Prostate gland (tissue), 2 donors: ENCODE data around the gene PCDH9. TPM values are rescaled to one million over a fixed set of nuclear protein-coding genes. Genes with fewer than 3 reads are reported as not detected.

Experiments
- DNase-seq: peaks from one replicate; pipeline ENCODE4 v3.0.0-alpha.2; 2019; ENCODE audit warnings: low spot score
- H3K27ac ChIP-seq, 2 donors: fragments of 200-600 bp; sonication (generic); 2 replicates each; pipeline ENCODE4 v1.5.1; 2017 to 2019
- H3K27me3 ChIP-seq: fragments of 200-600 bp; sonication (generic); replicated peaks from 2 replicates; pipeline ENCODE4 v1.5.1; 2019; ENCODE audit not compliant: insufficient read depth
- H3K36me3 ChIP-seq, 2 donors: fragments of 200-600 bp; sonication (generic); 1 replicate in 1 of 2; 2 replicates in 1 of 2; pipeline versions ENCODE4 v1.5.1 to v1.8.1; 2017 to 2019
- H3K4me1 ChIP-seq: fragments of 200-600 bp; sonication (generic); replicated peaks from 2 replicates; pipeline ENCODE4 v1.5.1; 2019
- H3K4me3 ChIP-seq, 2 donors: fragments of 200-600 bp; sonication (generic); 2 replicates each; pipeline ENCODE4 v1.5.1; 2017 to 2019
- H3K9me3 ChIP-seq: fragments of 200-600 bp; sonication (generic); 2 replicates; pipeline ENCODE4 v1.5.1; 2017
- CTCF ChIP-seq, 4 experiments: fragments of 200-600 bp in 2 of 4; fragments of 450-650 bp in 2 of 4; sonication (generic) in 2 of 4; IDR thresholded peaks; 1 replicate in 3 of 4; 2 replicates in 1 of 4; pipeline ENCODE4 v1.5.1; 2016 to 2019; ENCODE audit warnings: antibody characterized with exemption in 4 of 4, mild to moderate bottlenecking in 2 of 4, moderate library complexity in 2 of 4
- POLR2A ChIP-seq: fragments of 450-650 bp; IDR thresholded peaks from one replicate; pipeline ENCODE4 v1.6.1; 2016; ENCODE audit warnings: antibody characterized with exemption, mild to moderate bottlenecking
- POLR2AphosphoS5 ChIP-seq: sonication (generic); formaldehyde crosslinking; IDR thresholded peaks from one replicate; pipeline ENCODE4 v1.6.1; 2017; ENCODE audit warnings: antibody characterized with exemption
- WGBS: methylation state at CpG from one replicate; pipeline ENCODE4 v1.1.5; 2018; 5-methylcytosine and 5-hydroxymethylcytosine counted together
- intact Hi-C: fragments of 100-400 bp; cut with DNase I; formaldehyde crosslinking; loops from one replicate; pipeline ENCODE4 v1.14.2; 2022
- total RNA-seq, 2 donors: library from RNA; depleted of rRNA; stranded (reverse); fragments of >200 nt; gene quantifications; one replicate each; pipeline ENCODE4 v1.1.0, GENCODE V29; 2016

Gene PCDH9
- total RNA-seq, 2 donors from 2014 or later: 1.8 to 5.5 TPM

GRCh38 chr13:66482836-66483235 is 747.3 kb downstream of the PCDH9 start:
- DNase-seq: no peak
- Histone ChIP-seq H3K4me1 (no peaks in the 10 kb centered on the region), H3K36me3 (no peaks in the 10 kb centered on the region), H3K4me3 (no peak overlapping the region), H3K27ac (no peak overlapping the region), H3K9me3 (no peaks in the 10 kb centered on the region), H3K27me3 (no peaks in the 10 kb centered on the region)
- TF ChIP-seq POLR2A (no peak), POLR2AphosphoS5 (no peak), CTCF (IDR thresholded peaks at IDR 0.05) (no peak)
- intact Hi-C loops: no loop called here
- WGBS: 88% methylated on average over 4 of the region's 4 CpGs

DNA sequence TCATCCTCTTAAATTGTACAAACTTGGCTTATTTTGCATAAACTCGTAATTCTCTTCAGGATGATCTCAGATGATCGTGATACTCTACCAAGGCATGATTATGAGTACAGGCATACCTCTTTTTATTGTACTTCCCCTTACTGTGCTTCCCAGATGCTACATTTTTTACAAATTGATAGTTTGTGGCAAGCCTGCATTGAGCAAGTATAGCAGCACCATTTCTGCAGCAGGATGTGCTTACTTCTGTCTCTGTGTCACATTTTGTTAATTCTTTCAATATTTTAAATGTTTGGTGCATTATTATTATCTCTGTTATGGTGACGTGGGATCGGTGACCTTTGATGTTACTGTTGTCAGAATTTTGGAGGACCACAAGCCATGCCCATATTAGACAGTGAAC is 752.3 kb downstream of the PCDH9 start:
- 66% methylated on average over 4 of the region's 4 CpGs for WGBS
- H3K27me3 ChIP-seq: no peaks in the 10 kb centered on the region
- intact Hi-C loops: no loop called here
- no peak for DNase-seq
- H3K36me3 ChIP-seq: no peaks in the 10 kb centered on the region
- H3K4me1 ChIP-seq: no peaks in the 10 kb centered on the region
- no peaks in the 10 kb centered on the region for H3K9me3 ChIP-seq
- H3K27ac ChIP-seq: no peak overlapping the region
- H3K4me3 ChIP-seq: no peak overlapping the region
- no peak for TF ChIP-seq POLR2A
- TF ChIP-seq POLR2AphosphoS5: no peak
- TF ChIP-seq CTCF (IDR thresholded peaks at IDR 0.05): no peak

DNA sequence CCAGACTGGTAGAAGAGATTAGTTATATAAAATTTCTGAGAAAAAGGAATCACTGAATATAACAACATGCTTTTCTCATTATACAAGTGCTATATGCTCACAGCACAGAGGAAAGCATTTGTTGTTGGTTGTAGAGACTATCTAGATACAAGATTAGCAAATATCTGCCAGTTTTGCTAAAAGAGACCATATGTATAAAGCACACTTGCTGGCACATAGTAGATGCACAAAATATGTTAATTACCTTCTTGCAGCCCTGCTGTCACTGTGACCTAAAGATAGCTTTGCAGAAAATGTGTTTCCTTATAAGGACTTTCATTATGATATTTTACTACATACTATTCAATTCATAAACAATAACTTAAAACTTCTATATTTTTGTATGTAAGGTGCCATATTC is 755.1 kb downstream of the PCDH9 start:
- H3K27me3 ChIP-seq: no peaks in the 10 kb centered on the region
- TF ChIP-seq CTCF (IDR thresholded peaks at IDR 0.05) (no peak), POLR2AphosphoS5 (no peak)
- H3K4me1 ChIP-seq: no peaks in the 10 kb centered on the region
- H3K4me3 ChIP-seq: no peak overlapping the region
- H3K27ac ChIP-seq: no peak overlapping the region
- intact Hi-C loops: no loop called here
- H3K36me3 ChIP-seq: no peaks in the 10 kb centered on the region
- no peak for DNase-seq
- H3K9me3 ChIP-seq: no peaks in the 10 kb centered on the region

DNA sequence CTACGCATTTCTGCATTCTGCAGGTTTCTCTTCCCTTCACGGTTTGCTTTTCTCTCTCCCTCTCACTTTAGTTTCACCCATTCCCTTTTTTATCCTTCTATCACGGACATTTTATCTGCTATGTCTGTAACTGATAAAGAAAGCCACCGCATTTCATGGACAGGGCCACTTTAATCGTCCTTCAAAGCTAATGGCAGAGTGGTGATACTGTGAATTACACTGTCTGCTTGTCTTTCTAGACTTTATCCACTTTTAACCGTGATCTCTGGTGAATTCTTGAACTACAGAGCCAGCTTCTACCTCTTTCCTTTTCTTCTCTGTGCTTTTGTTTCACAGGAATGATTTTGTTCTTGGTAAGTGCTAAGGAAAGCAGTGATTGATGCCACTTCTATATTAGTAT is 760.4 kb downstream of the PCDH9 start:
- WGBS: 78% methylated on average over 6 of the region's 6 CpGs
- H3K27me3 ChIP-seq: no peaks in the 10 kb centered on the region
- no peak overlapping the region for H3K4me3 ChIP-seq
- TF ChIP-seq POLR2A: no peak
- no peak for TF ChIP-seq CTCF (IDR thresholded peaks at IDR 0.05)
- no peak for TF ChIP-seq POLR2AphosphoS5
- no peaks in the 10 kb centered on the region for H3K4me1 ChIP-seq
- intact Hi-C loops: no loop called here
- no peaks in the 10 kb centered on the region for H3K9me3 ChIP-seq
- H3K27ac ChIP-seq: no peak overlapping the region
- no peak for DNase-seq
- H3K36me3 ChIP-seq: no peaks in the 10 kb centered on the region

- Histone ChIP-seq H3K36me3 (no peaks in the 10 kb centered on the region), H3K9me3 (no peaks in the 10 kb centered on the region), H3K4me3 (no peak overlapping the region), H3K27ac (no peak overlapping the region), H3K27me3 (no peaks in the 10 kb centered on the region), H3K4me1 (no peaks in the 10 kb centered on the region)
- DNase-seq: no peak
- TF ChIP-seq CTCF (IDR thresholded peaks at IDR 0.05) (no peak), POLR2A (no peak), POLR2AphosphoS5 (no peak)
- intact Hi-C loops: no loop called here
Observed at GRCh38 chr13:66468656-66469055, 761.5 kb downstream of the PCDH9 start.
